NCI-H1105 (cell line): ENCODE measurements around the gene CFAP157.

ENCODE experiments used
- DNase-seq: peaks from one replicate; lab custom pipeline; 2025; lab: John Stamatoyannopoulos, UW

Gene CFAP157

GRCh38 chr9:127693143-127693542 is 13.6 kb upstream of the CFAP157 start:
- no peak for DNase-seq

- DNase-seq: no peak
Observed at GRCh38 chr9:127693697-127694096, 13.1 kb upstream of the CFAP157 start.

GRCh38 chr9:127694890-127695720 is 11.7 kb upstream of the CFAP157 start:
- no peak for DNase-seq

- no peak for DNase-seq
Observed at GRCh38 chr9:127697575-127697974, 9.2 kb upstream of the CFAP157 start.

- DNase-seq: no peak
Observed at GRCh38 chr9:127698386-127698785, 8.4 kb upstream of the CFAP157 start.

- no peak for DNase-seq
Observed at GRCh38 chr9:127698985-127699670, 7.7 kb upstream of the CFAP157 start.

- DNase-seq: no peak
Observed at GRCh38 chr9:127700140-127700539, 6.6 kb upstream of the CFAP157 start.

GRCh38 chr9:127700594-127701255 is 6.1 kb upstream of the CFAP157 start:
- DNase-seq: no peak

GRCh38 chr9:127703289-127703946 is 3.4 kb upstream of the CFAP157 start:
- no peak for DNase-seq

GRCh38 chr9:127705577-127706379 is 1.0 kb upstream of the CFAP157 start:
- no peak for DNase-seq

- no peak for DNase-seq
Observed at GRCh38 chr9:127707766-127708165, 978 bp downstream of the CFAP157 start.

- no peak for DNase-seq
Observed at GRCh38 chr9:127708952-127709587, 2.3 kb downstream of the CFAP157 start.

- no peak for DNase-seq
Observed at GRCh38 chr9:127710204-127710783, 3.5 kb downstream of the CFAP157 start.

- no peak for DNase-seq
Observed at GRCh38 chr9:127711226-127711701, 4.5 kb downstream of the CFAP157 start.

- no peak for DNase-seq
Observed at GRCh38 chr9:127711831-127712274, 5.1 kb downstream of the CFAP157 start.

- no peak for DNase-seq
Observed at GRCh38 chr9:127712371-127712770, 5.6 kb downstream of the CFAP157 start.

- no peak for DNase-seq
Observed at GRCh38 chr9:127712867-127713266, 6.1 kb downstream of the CFAP157 start.

GRCh38 chr9:127714020-127714750 is 7.4 kb downstream of the CFAP157 start:
- DNase-seq: no peak

- no peak for DNase-seq
Observed at GRCh38 chr9:127714951-127715469, 8.2 kb downstream of the CFAP157 start.
